ENCODE measurements around the gene ILDR2. TPM values are rescaled to one million over a fixed set of nuclear protein-coding genes. Genes with fewer than 3 reads are reported as not detected.

ILDR2 gene
- total RNA-seq, 8 experiments from 2014 or later: 0.28 to 60.5 (median 6.6) TPM

GRCh38 chr1:166911624-166912023, 63.7 kb downstream of the ILDR2 start:
- 13 to 100% (median 100%) methylated on average over 1 of the region's 1 CpG; no CpG with 5 or more reads in 1 of the 10 experiments for WGBS, 10 experiments
- in situ Hi-C loops (cut with MboI; ENCODE audit: low pct_unique_long_range_greater_than_20kb in 2 of 9, low sequenced_read_pairs in 9 of 9, unreplicated experiment in 9 of 9): loop anchor here in 8 of 9 experiments (10.0 to 25.0 kb wide), 2 partner anchors 143 to 151 kb away; no protein-coding TSS in a partner anchor

GRCh38 chr1:166910396-166910994, 64.8 kb downstream of the ILDR2 start:
- H3K27ac ChIP-seq: no peak overlapping the region
- in situ Hi-C loops (cut with MboI; ENCODE audit: low pct_unique_long_range_greater_than_20kb in 2 of 9, low sequenced_read_pairs in 9 of 9, unreplicated experiment in 9 of 9): loop anchor here in 8 of 9 experiments (10.0 to 25.0 kb wide), 2 partner anchors 144 to 152 kb away; no protein-coding TSS in a partner anchor
- peak; percentile 69 to 100 (median 96) for ATAC-seq (replicated peaks in 6 of 8)
- WGBS, 10 experiments: 0 to 17% (median 0%) methylated on average over 1 of the region's 1 CpG; no CpG with 5 or more reads in 5 of the 10 experiments
- H3K4me1 ChIP-seq (replicated peaks in 1 of 2): no peaks in the 10 kb centered on the region
- H3K4me3 ChIP-seq: no peak overlapping the region

More at GRCh38 chr1:166911624-166912023, 63.7 kb downstream of the ILDR2 start:
- no peaks in the 10 kb centered on the region for H3K4me1 ChIP-seq (replicated peaks in 1 of 2)
- no peak for ATAC-seq (replicated peaks in 6 of 8)
- H3K27ac ChIP-seq: no peak overlapping the region
- no peak overlapping the region for H3K4me3 ChIP-seq

- Histone ChIP-seq H3K4me3 (no peak overlapping the region), H3K4me1 (replicated peaks in 1 of 2) (no peaks in the 10 kb centered on the region), H3K27ac (no peak overlapping the region)
- peak in 2 of 8 experiments; percentile 2 to 4 for ATAC-seq (replicated peaks in 6 of 8)
- WGBS, 10 experiments: 100% methylated on average over 1 of the region's 1 CpG; no CpG with 5 or more reads in 6 of the 10 experiments
- in situ Hi-C loops (cut with MboI; ENCODE audit: low pct_unique_long_range_greater_than_20kb in 2 of 9, low sequenced_read_pairs in 9 of 9, unreplicated experiment in 9 of 9): loop anchor here in 6 of 9 experiments (25.0 kb wide), 1 partner anchor 153 kb away; no protein-coding TSS in a partner anchor
These were observed 66.4 kb downstream of the ILDR2 start for GRCh38 chr1:166908942-166909341.

- in situ Hi-C loops (cut with MboI; ENCODE audit: low pct_unique_long_range_greater_than_20kb in 2 of 9, low sequenced_read_pairs in 9 of 9, unreplicated experiment in 9 of 9): loop anchor here in 6 of 9 experiments (25.0 kb wide), 1 partner anchor 155 kb away; no protein-coding TSS in a partner anchor
- 19 to 100% (median 60%) methylated on average over 2 to 3 of the region's 3 CpGs; no CpG with 5 or more reads in 3 of the 10 experiments for WGBS, 10 experiments
- Histone ChIP-seq H3K27ac (no peak overlapping the region), H3K4me3 (no peak overlapping the region), H3K4me1 (replicated peaks in 1 of 2) (no peaks in the 10 kb centered on the region)
- no peak for ATAC-seq (replicated peaks in 6 of 8)
These were observed 67.6 kb downstream of the ILDR2 start for GRCh38 chr1:166907763-166908162.

- H3K27ac ChIP-seq: no peak overlapping the region
- no peak overlapping the region for H3K4me3 ChIP-seq
- ATAC-seq (replicated peaks in 6 of 8): no peak
- in situ Hi-C loops (cut with MboI; ENCODE audit: low pct_unique_long_range_greater_than_20kb in 2 of 9, low sequenced_read_pairs in 9 of 9, unreplicated experiment in 9 of 9): loop anchor here in 6 of 9 experiments (25.0 kb wide), 1 partner anchor 155 kb away; no protein-coding TSS in a partner anchor
- H3K4me1 ChIP-seq (replicated peaks in 1 of 2): no peaks in the 10 kb centered on the region
- 43 to 100% (median 88%) methylated on average over 2 to 4 of the region's 4 CpGs; no CpG with 5 or more reads in 1 of the 10 experiments for WGBS, 10 experiments
These were observed 68.3 kb downstream of the ILDR2 start for GRCh38 chr1:166907051-166907450.

- Histone ChIP-seq H3K4me1 (replicated peaks in 1 of 2) (no peaks in the 10 kb centered on the region), H3K27ac (no peak overlapping the region), H3K4me3 (no peak overlapping the region)
- in situ Hi-C loops (cut with MboI; ENCODE audit: low pct_unique_long_range_greater_than_20kb in 2 of 9, low sequenced_read_pairs in 9 of 9, unreplicated experiment in 9 of 9): loop anchor here in 6 of 9 experiments (25.0 kb wide), 1 partner anchor 156 kb away; no protein-coding TSS in a partner anchor
- 60 to 100% (median 78%) methylated on average over 2 to 3 of the region's 3 CpGs; no CpG with 5 or more reads in 4 of the 10 experiments for WGBS, 10 experiments
- ATAC-seq (replicated peaks in 6 of 8): no peak
These were observed 68.7 kb downstream of the ILDR2 start for GRCh38 chr1:166906647-166907046.

GRCh38 chr1:166905900-166906299, 69.4 kb downstream of the ILDR2 start:
- H3K4me1 ChIP-seq (replicated peaks in 1 of 2): no peaks in the 10 kb centered on the region
- in situ Hi-C loops (cut with MboI; ENCODE audit: low pct_unique_long_range_greater_than_20kb in 2 of 9, low sequenced_read_pairs in 9 of 9, unreplicated experiment in 9 of 9): loop anchor here in 6 of 9 experiments (25.0 kb wide), 1 partner anchor 156 kb away; no protein-coding TSS in a partner anchor
- no peak overlapping the region for H3K4me3 ChIP-seq
- ATAC-seq (replicated peaks in 6 of 8): peak in 5 of 8 experiments; percentile 13 to 39 (median 22)
- no peak overlapping the region for H3K27ac ChIP-seq
- 80 to 100% (median 97%) methylated on average over 1 to 3 of the region's 3 CpGs; no CpG with 5 or more reads in 3 of the 10 experiments for WGBS, 10 experiments

- Histone ChIP-seq H3K4me1 (replicated peaks in 1 of 2) (no peaks in the 10 kb centered on the region), H3K4me3 (no peak overlapping the region), H3K27ac (no peak overlapping the region)
- in situ Hi-C loops (cut with MboI; ENCODE audit: low pct_unique_long_range_greater_than_20kb in 2 of 9, low sequenced_read_pairs in 9 of 9, unreplicated experiment in 9 of 9): loop anchor here in 6 of 9 experiments (25.0 kb wide), 1 partner anchor 157 kb away; no protein-coding TSS in a partner anchor
- ATAC-seq (replicated peaks in 6 of 8): peak in 2 of 8 experiments; percentile 5 to 6
- 0 to 88% (median 61%) methylated on average over 1 to 2 of the region's 2 CpGs for WGBS, 10 experiments
These were observed 70.2 kb downstream of the ILDR2 start for GRCh38 chr1:166905136-166905535.

- H3K4me3 ChIP-seq: no peak overlapping the region
- in situ Hi-C loops (cut with MboI; ENCODE audit: low pct_unique_long_range_greater_than_20kb in 2 of 9, low sequenced_read_pairs in 9 of 9, unreplicated experiment in 9 of 9): loop anchor here in 6 of 9 experiments (25.0 kb wide), 1 partner anchor 159 kb away; no protein-coding TSS in a partner anchor
- no peaks in the 10 kb centered on the region for H3K4me1 ChIP-seq (replicated peaks in 1 of 2)
- no peak overlapping the region for H3K27ac ChIP-seq
- 20 to 100% (median 80%) methylated on average over 1 of the region's 1 CpG; no CpG with 5 or more reads in 4 of the 10 experiments for WGBS, 10 experiments
- peak in 2 of 8 experiments; percentile 2 to 5 for ATAC-seq (replicated peaks in 6 of 8)
These were observed 72.1 kb downstream of the ILDR2 start for GRCh38 chr1:166903232-166903631.

GRCh38 chr1:166902279-166902678, 73.1 kb downstream of the ILDR2 start:
- in situ Hi-C loops (cut with MboI; ENCODE audit: low pct_unique_long_range_greater_than_20kb in 2 of 9, low sequenced_read_pairs in 9 of 9, unreplicated experiment in 9 of 9): loop anchor here in 6 of 9 experiments (25.0 kb wide), 1 partner anchor 160 kb away; no protein-coding TSS in a partner anchor
- Histone ChIP-seq H3K4me3 (no peak overlapping the region), H3K27ac (no peak overlapping the region), H3K4me1 (replicated peaks in 1 of 2) (no peaks in the 10 kb centered on the region)
- WGBS, 10 experiments: 0 to 100% (median 83%) methylated on average over 1 of the region's 1 CpG; no CpG with 5 or more reads in 1 of the 10 experiments
- ATAC-seq (replicated peaks in 6 of 8): peak in 4 of 8 experiments; percentile 43 to 64 (median 52)

- ATAC-seq (replicated peaks in 6 of 8): no peak
- in situ Hi-C loops (cut with MboI; ENCODE audit: low pct_unique_long_range_greater_than_20kb in 2 of 9, low sequenced_read_pairs in 9 of 9, unreplicated experiment in 9 of 9): loop anchor here in 6 of 9 experiments (25.0 kb wide), 1 partner anchor 161 kb away; no protein-coding TSS in a partner anchor
- H3K4me1 ChIP-seq (replicated peaks in 1 of 2): no peaks in the 10 kb centered on the region
These were observed 74.4 kb downstream of the ILDR2 start for GRCh38 chr1:166900987-166901386.

GRCh38 chr1:166899769-166900168, 75.6 kb downstream of the ILDR2 start:
- Histone ChIP-seq H3K4me3 (no peak overlapping the region), H3K27ac (no peak overlapping the region), H3K4me1 (replicated peaks in 1 of 2) (no peaks in the 10 kb centered on the region)
- in situ Hi-C loops (cut with MboI; ENCODE audit: low pct_unique_long_range_greater_than_20kb in 2 of 9, low sequenced_read_pairs in 9 of 9, unreplicated experiment in 9 of 9): loop anchor here in 6 of 9 experiments (25.0 kb wide), 1 partner anchor 163 kb away; no protein-coding TSS in a partner anchor
- ATAC-seq (replicated peaks in 6 of 8): peak in 2 of 8 experiments; percentile 68 to 74

More at GRCh38 chr1:166900987-166901386, 74.4 kb downstream of the ILDR2 start:
- 10 to 85% (median 67%) methylated on average over 1 to 4 of the region's 4 CpGs; no CpG with 5 or more reads in 1 of the 10 experiments for WGBS, 10 experiments
- no peak overlapping the region for H3K27ac ChIP-seq
- H3K4me3 ChIP-seq: no peak overlapping the region

GRCh38 chr1:166895766-166896165, 79.6 kb downstream of the ILDR2 start:
- H3K4me1 ChIP-seq (replicated peaks in 1 of 2): no peaks in the 10 kb centered on the region
- in situ Hi-C loops (cut with MboI; ENCODE audit: low pct_unique_long_range_greater_than_20kb in 2 of 9, low sequenced_read_pairs in 9 of 9, unreplicated experiment in 9 of 9): no loop called here
- 8 to 93% (median 80%) methylated on average over 2 to 4 of the region's 4 CpGs for WGBS, 10 experiments
- H3K4me3 ChIP-seq: no peak overlapping the region
- no peak for ATAC-seq (replicated peaks in 6 of 8)
- H3K27ac ChIP-seq: no peak overlapping the region
